GM12874 (cell line): ENCODE measurements around the gene OTX2.

Experiments
- TF ChIP-seq, protein P1 (sequence below): IDR thresholded peaks from 2 replicates; pipeline ENCODE4 v1.5.1; 2011; ENCODE audit warnings: low read depth, mild to moderate bottlenecking, control low read depth, low read length, moderate library complexity; ENCODE audit not compliant: insufficient read depth

Gene OTX2

DNA sequence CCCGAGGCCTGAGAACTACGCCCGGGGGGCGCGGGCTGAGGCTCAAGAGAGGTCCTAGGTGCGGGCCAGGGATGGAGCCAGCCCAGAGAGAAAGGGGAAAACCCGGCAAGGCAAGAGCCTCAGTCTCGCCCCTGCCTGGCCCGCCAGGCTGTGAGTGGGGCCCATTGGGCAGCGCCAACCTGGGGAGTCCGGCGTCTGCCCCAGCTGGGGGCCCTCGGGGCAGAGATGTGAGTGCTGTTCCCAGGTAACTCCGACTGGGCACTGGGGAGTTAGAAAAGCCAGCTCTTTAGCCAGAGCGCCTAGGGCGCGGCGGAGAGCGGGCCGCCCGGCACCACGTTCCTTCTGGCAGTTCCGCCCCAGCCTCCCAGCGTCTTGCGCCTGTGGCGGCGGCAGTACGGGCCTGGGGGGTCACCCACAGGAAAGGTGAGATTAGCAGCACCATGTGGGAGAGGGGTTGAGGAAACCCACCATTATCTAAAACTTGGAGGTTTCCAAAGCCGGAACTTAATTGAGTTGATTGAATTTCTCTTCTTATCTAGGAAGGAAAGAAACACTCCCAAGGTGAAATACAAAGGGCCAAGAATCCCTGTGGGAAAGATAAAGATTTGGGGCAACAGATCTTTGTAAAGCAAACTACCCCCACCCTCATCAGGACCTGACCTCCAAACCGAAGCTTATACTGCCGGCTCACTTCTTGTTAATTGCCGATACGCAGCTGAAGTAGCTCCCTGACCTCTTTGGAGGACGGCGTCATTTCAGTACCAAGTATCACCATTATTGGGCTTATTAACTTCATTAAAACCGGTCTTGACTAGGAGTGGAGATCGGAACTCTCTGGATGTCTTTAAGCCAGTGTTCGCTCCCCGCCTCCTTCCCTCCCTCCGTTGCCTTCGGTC, 11.6 kb downstream of the OTX2 start:
- TF ChIP-seq, protein P1, sequence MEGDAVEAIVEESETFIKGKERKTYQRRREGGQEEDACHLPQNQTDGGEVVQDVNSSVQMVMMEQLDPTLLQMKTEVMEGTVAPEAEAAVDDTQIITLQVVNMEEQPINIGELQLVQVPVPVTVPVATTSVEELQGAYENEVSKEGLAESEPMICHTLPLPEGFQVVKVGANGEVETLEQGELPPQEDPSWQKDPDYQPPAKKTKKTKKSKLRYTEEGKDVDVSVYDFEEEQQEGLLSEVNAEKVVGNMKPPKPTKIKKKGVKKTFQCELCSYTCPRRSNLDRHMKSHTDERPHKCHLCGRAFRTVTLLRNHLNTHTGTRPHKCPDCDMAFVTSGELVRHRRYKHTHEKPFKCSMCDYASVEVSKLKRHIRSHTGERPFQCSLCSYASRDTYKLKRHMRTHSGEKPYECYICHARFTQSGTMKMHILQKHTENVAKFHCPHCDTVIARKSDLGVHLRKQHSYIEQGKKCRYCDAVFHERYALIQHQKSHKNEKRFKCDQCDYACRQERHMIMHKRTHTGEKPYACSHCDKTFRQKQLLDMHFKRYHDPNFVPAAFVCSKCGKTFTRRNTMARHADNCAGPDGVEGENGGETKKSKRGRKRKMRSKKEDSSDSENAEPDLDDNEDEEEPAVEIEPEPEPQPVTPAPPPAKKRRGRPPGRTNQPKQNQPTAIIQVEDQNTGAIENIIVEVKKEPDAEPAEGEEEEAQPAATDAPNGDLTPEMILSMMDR: no peak

DNA sequence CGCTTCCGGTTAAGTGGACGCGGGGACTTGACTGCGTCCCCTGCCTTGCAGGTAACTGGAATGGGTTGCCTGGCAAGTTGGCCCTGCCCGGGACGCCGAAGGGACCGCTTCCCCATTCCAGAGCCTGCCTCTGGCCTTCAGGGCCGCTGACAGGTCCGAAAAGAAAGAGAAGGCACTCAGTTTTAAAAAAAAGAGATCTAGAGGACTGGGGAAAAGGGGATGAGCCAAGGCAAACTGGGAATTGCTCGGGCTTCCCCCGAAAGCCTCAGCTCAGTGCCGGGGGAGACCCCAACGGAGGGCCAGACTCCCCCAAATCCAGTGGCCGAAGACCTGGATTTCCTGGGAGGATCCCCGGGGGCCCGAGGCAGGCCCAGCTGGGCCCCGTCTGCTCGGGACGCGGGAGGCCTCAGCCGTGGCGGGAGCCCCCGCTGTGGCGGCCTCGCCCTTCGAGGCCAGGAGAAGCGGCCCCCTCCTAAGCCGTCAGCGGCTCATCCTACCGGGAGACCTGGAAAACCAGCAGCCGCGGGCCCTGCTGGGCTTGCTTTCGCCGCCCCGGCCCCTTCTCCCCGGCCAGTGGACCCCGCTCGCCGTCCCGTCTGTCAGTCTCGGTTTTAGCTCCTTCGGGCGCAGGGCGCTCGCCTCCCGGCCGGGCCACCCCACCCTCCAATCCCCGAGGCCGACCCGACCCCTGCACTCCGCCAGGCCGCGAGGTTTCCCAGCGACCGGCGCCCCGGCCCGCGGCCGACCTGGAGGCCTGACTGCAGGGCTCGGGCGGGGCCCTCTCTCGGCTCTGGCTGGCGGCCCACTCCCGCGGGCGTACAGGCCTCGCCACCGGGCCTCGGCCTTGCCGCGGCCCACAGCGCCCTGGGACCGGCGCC, 12.5 kb downstream of the OTX2 start:
- TF ChIP-seq, protein P1: no peak

DNA sequence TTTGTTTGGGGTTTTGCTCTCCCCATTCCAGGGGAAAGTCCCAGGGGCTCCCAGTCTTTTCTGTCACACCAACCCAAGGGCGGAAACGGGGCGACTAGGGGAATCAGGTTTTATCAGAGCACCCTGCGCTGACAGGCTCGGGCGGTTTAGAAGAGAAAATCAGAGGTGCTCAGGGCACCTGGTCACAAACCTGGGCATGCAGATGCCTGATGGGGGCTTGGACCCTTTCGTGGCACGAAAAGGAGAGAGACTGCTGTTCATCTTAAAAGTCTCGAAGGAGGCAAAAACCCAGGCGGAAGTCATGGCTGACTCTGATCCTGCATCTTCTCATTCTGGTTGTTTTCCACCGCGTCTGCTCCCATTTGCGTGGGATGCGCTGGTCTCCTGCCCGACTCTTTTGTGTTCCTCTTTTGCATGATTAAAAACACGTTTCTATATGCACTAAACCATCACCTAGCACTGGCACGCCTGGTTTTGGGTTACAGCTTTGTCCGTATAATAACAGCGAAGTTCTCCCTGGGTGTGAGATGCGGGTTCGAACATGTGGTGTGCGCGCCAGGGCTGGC, 13.2 kb downstream of the OTX2 start:
- TF ChIP-seq, protein P1: no peak

DNA sequence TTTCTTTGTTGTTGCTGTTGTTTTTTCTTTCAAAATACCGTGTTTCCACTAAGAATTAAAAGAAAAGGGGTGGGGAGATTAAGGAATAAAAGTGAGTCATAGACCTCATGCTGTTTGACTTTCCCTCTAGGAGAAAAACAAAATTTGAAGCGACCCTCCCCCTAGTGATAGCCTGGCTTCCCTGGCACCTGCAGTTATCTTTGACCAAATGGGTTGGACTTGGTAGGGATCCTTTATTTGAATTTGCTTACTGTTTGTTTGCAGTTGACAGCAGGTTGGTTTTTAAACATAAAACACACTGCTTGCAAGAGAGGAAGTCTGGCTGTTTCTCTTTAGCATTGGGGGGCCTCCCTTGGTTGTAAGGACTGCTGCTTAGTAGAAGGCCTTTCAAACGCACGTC, 14.0 kb downstream of the OTX2 start:
- TF ChIP-seq, protein P1: no peak

DNA sequence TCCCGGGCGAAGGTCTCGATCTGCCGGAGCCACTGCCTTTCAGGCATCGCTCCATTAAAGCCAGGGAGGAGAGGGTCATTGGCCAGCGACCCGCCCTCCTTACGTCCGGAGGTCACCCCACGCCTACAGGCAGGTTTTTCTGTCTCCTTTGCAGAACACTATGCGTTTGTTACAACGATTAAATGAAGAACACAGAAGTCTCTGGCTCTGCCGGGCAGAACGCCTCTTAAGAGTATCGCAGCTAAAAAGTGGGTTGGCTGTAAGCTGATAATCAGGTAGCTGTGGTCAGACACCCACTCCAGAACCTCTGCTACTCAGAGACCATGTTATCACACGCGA, 15.0 kb downstream of the OTX2 start:
- TF ChIP-seq, protein P1: no peak

DNA sequence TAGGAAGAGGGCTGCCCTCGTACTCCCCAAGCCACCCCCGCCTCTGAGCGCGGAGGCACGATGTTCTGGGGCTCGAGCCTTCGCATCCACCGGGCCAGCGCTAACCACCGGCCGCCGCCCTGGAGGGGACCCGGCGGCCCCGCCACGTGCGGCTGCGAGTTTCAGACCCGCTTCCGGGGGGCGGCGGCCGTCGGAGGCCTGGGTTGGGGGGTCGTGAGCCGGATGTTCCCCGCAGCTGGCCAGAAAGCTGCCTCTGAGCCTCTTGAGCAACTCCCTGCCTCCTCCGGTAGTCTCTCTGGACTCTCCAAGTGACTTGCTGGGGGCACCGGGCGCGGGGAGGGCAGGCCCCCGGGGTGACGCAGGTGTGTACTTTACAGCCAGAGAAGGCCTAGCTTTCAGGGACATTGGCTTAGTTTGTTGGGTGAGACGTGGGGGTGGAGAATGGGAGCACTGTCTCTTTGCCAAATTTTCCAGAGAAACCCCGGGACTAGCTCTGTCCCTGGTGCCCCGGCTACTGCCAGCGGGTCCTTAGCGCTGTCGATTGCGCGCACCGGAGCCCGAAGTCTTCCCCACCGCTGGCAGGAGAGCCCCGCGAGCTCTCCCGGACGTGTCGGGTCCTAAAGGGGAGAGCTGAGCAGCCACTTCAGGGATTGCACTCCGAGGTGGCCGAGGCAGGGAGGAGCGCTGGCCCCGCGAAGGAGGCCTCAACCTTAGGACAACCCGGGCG, 15.6 kb downstream of the OTX2 start:
- TF ChIP-seq, protein P1: no peak
